Anterior cingulate cortex (tissue), 58 donors: ENCODE data around the gene DPP6.
"Not testable (repeated sequence)": the region's sequence is repeated elsewhere in the genome, so short reads cannot be mapped to it uniquely, and the experiment has no call there.

ENCODE experiments used
- DNase-seq, 58 donors: peaks; one replicate each; lab custom pipeline; 2025; lab: John Stamatoyannopoulos, UW

The DPP6 gene

GRCh38 chr7:154678001-154678550 lies 625.9 kb downstream of the DPP6 start:
- not testable (repeated sequence) for DNase-seq

- no peak for DNase-seq
Observed at GRCh38 chr7:154679379-154680053, 627.3 kb downstream of the DPP6 start.

GRCh38 chr7:154680894-154681659 lies 628.9 kb downstream of the DPP6 start:
- no peak for DNase-seq

GRCh38 chr7:154682003-154682402 lies 629.8 kb downstream of the DPP6 start:
- no peak for DNase-seq

- peak in 3 of 58 donors; percentile 4 to 38 (median 9) for DNase-seq
Observed at GRCh38 chr7:154684666-154685563, 632.7 kb downstream of the DPP6 start.

GRCh38 chr7:154685564-154685901 lies 633.3 kb downstream of the DPP6 start:
- no peak for DNase-seq

GRCh38 chr7:154686305-154686704 lies 634.1 kb downstream of the DPP6 start:
- no peak for DNase-seq

GRCh38 chr7:154688952-154689351 lies 636.8 kb downstream of the DPP6 start:
- no peak for DNase-seq

- no peak for DNase-seq
Observed at GRCh38 chr7:154690411-154690810, 638.2 kb downstream of the DPP6 start.

GRCh38 chr7:154693661-154694060 lies 641.5 kb downstream of the DPP6 start:
- no peak for DNase-seq

GRCh38 chr7:154695836-154696235 lies 643.6 kb downstream of the DPP6 start:
- no peak for DNase-seq

GRCh38 chr7:154696556-154696955 lies 644.4 kb downstream of the DPP6 start:
- no peak for DNase-seq

- DNase-seq: peak in 1 of 58 donors; percentile 15
Observed at GRCh38 chr7:154698726-154699291, 646.6 kb downstream of the DPP6 start.

GRCh38 chr7:154699417-154699816 lies 647.2 kb downstream of the DPP6 start:
- DNase-seq: peak in 1 of 58 donors; percentile 24

- DNase-seq: no peak
Observed at GRCh38 chr7:154709840-154710520, 657.8 kb downstream of the DPP6 start.

GRCh38 chr7:154720016-154720415 lies 667.8 kb downstream of the DPP6 start:
- no peak for DNase-seq

GRCh38 chr7:154721086-154721485 lies 668.9 kb downstream of the DPP6 start:
- DNase-seq: no peak

- no peak for DNase-seq
Observed at GRCh38 chr7:154726368-154726767, 674.2 kb downstream of the DPP6 start.

GRCh38 chr7:154729056-154729455 lies 676.9 kb downstream of the DPP6 start:
- no peak for DNase-seq

GRCh38 chr7:154735766-154736165 lies 683.6 kb downstream of the DPP6 start:
- DNase-seq: no peak
